K562 (cell line): Measurements from ENCODE around the gene SPOCK2. TPM values are rescaled to one million over a fixed set of nuclear protein-coding genes. Genes with fewer than 3 reads are reported as not detected.

Source experiments
- HNRNPLL ChIP-seq: fragments of 200-400 bp; formaldehyde crosslinking; IDR thresholded peaks from 2 replicates; pipeline ENCODE4 v1.6.1; 2017; ENCODE audit warnings: low read length, low read depth, mild to moderate bottlenecking; ENCODE audit not compliant: poor library complexity, severe bottlenecking
- SMAD3 ChIP-seq: fragments of 450-650 bp; formaldehyde crosslinking; conservative IDR thresholded peaks from 2 replicates; pipeline ENCODE4 v1.4.0; 2020; ENCODE audit warnings: mild to moderate bottlenecking
- polyA plus RNA-seq, 8 experiments: library from polyadenylated mRNA; depleted of rRNA in 4 of 8; stranded (reverse) in 5 of 8; unstranded in 3 of 8; fragments of >200 nt; fragmentation: Nextera tagmentation in 2 of 8; fragmentation: Illumina TruSeq in 1 of 8; extraction: Ambion mirVana in 2 of 8; extraction: Trizol in 1 of 8; gene quantifications; 2 replicates each; pipeline versions ENCODE4 v1.2.1 to v1.2.3, GENCODE V29; 2011 to 2014; ENCODE audit warnings: inconsistent platforms in 1 of 8, missing spikeins in 1 of 8
- total RNA-seq, 7 experiments: library from RNA; depleted of rRNA in 6 of 7; stranded (reverse); fragments of >200 nt in 6 of 7; fragmentation: Illumina TruSeq in 2 of 7; extraction: Trizol in 2 of 7; gene quantifications; 2 replicates each; pipeline versions ENCODE4 v1.2.1 to v1.2.3, GENCODE V29; 2011 to 2021; ENCODE audit warnings: low replicate concordance in 1 of 7
- TF ChIP-seq, protein P1 (sequence below): fragments of 250-450 bp; sonication (Bioruptor Pico); IDR thresholded peaks from 2 replicates; pipeline ENCODE4 v1.5.0; 2022; ENCODE audit warnings: mild to moderate bottlenecking
- TF ChIP-seq, protein P2 (sequence below): sonication (generic); formaldehyde crosslinking; IDR thresholded peaks from 2 replicates; pipeline ENCODE4 v1.8.0; 2023; ENCODE audit warnings: mild to moderate bottlenecking, missing genetic modification reagents

Gene SPOCK2
- total and polyA plus RNA-seq, 9 of the 15 experiments (the other 6 are each of a cell fraction or from before 2014, with no cell fraction given) = 0.04 to 0.86 (median 0.11) TPM; not detected in 2

DNA sequence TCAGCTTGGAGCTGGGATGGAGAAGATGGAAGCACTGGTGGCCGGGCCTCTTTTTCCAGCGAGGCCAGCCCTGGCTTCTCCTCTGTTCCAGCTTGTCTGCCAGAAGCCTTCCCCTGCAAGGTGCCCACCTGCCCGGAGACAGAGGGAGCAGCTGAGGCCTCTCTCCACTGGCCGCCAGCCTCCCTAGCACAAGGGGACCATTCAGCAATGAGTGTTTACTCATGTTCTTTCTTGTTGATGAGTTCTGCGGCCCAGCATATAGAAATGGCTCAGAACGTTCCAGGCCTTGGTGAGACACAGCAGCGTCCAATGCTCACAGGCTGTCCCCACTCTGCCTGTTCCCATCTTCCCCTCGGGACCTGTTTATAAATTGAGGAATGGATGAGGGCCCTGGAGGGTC lies 76.9 kb downstream of the SPOCK2 start (continued):
- TF ChIP-seq, protein P1, sequence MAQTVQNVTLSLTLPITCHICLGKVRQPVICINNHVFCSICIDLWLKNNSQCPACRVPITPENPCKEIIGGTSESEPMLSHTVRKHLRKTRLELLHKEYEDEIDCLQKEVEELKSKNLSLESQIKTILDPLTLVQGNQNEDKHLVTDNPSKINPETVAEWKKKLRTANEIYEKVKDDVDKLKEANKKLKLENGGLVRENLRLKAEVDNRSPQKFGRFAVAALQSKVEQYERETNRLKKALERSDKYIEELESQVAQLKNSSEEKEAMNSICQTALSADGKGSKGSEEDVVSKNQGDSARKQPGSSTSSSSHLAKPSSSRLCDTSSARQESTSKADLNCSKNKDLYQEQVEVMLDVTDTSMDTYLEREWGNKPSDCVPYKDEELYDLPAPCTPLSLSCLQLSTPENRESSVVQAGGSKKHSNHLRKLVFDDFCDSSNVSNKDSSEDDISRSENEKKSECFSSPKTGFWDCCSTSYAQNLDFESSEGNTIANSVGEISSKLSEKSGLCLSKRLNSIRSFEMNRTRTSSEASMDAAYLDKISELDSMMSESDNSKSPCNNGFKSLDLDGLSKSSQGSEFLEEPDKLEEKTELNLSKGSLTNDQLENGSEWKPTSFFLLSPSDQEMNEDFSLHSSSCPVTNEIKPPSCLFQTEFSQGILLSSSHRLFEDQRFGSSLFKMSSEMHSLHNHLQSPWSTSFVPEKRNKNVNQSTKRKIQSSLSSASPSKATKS (CRISPR knock-in tag) = no peak
- TF ChIP-seq, protein P2, sequence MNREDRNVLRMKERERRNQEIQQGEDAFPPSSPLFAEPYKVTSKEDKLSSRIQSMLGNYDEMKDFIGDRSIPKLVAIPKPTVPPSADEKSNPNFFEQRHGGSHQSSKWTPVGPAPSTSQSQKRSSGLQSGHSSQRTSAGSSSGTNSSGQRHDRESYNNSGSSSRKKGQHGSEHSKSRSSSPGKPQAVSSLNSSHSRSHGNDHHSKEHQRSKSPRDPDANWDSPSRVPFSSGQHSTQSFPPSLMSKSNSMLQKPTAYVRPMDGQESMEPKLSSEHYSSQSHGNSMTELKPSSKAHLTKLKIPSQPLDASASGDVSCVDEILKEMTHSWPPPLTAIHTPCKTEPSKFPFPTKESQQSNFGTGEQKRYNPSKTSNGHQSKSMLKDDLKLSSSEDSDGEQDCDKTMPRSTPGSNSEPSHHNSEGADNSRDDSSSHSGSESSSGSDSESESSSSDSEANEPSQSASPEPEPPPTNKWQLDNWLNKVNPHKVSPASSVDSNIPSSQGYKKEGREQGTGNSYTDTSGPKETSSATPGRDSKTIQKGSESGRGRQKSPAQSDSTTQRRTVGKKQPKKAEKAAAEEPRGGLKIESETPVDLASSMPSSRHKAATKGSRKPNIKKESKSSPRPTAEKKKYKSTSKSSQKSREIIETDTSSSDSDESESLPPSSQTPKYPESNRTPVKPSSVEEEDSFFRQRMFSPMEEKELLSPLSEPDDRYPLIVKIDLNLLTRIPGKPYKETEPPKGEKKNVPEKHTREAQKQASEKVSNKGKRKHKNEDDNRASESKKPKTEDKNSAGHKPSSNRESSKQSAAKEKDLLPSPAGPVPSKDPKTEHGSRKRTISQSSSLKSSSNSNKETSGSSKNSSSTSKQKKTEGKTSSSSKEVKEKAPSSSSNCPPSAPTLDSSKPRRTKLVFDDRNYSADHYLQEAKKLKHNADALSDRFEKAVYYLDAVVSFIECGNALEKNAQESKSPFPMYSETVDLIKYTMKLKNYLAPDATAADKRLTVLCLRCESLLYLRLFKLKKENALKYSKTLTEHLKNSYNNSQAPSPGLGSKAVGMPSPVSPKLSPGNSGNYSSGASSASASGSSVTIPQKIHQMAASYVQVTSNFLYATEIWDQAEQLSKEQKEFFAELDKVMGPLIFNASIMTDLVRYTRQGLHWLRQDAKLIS (CRISPR knock-in tag) = no peak
- no peak for TF ChIP-seq SMAD3 (CRISPR knock-in tag)
- TF ChIP-seq HNRNPLL = no peak
